Sigmoid colon (tissue), 4 donors: Measurements from ENCODE around the gene TENM4.

Experiments used
- EP300 ChIP-seq, 4 donors: sonication (generic); formaldehyde crosslinking; IDR thresholded peaks; one replicate each; pipeline ENCODE4 v1.6.1; 2017; ENCODE audit warnings: antibody characterized with exemption in 4 of 4
- POLR2A ChIP-seq, 2 donors: fragments of 450-650 bp; IDR thresholded peaks; one replicate each; pipeline ENCODE4 v1.6.1; 2016; ENCODE audit warnings: antibody characterized with exemption in 2 of 2, mild to moderate bottlenecking in 2 of 2, moderate library complexity in 2 of 2
- POLR2AphosphoS5 ChIP-seq, 4 donors: sonication (generic); formaldehyde crosslinking; IDR thresholded peaks; one replicate each; pipeline ENCODE4 v1.6.1; 2017; ENCODE audit warnings: antibody characterized with exemption in 4 of 4
- TF ChIP-seq, protein P1 (sequence below), 4 experiments: fragments of 450-650 bp in 3 of 4; fragments of 200-600 bp in 1 of 4; IDR thresholded peaks; one replicate each; pipeline ENCODE4 v1.5.1; 2016 to 2019; ENCODE audit warnings: antibody characterized with exemption in 4 of 4, mild to moderate bottlenecking in 3 of 4, moderate library complexity in 2 of 4

DNA sequence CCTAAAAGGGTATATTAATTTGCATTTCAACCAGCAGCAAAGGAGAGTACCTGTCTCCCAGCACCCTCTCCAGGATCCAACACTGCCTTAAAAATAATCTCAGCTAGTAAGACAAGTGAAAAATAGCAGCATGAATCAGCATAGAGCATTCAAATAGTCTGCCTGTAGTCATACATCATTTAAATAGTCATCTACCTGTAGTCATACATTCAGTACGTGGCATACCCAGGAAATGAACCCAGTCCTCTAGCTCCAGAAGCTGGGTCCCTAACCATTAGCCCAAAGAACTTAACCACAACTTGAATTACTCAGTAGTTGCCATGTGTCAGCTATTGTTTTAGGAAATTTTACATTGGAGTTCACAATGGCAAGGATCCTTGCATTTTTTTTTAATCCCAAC, 9.3 kb downstream of the TENM4 start:
- TF ChIP-seq, protein P1, sequence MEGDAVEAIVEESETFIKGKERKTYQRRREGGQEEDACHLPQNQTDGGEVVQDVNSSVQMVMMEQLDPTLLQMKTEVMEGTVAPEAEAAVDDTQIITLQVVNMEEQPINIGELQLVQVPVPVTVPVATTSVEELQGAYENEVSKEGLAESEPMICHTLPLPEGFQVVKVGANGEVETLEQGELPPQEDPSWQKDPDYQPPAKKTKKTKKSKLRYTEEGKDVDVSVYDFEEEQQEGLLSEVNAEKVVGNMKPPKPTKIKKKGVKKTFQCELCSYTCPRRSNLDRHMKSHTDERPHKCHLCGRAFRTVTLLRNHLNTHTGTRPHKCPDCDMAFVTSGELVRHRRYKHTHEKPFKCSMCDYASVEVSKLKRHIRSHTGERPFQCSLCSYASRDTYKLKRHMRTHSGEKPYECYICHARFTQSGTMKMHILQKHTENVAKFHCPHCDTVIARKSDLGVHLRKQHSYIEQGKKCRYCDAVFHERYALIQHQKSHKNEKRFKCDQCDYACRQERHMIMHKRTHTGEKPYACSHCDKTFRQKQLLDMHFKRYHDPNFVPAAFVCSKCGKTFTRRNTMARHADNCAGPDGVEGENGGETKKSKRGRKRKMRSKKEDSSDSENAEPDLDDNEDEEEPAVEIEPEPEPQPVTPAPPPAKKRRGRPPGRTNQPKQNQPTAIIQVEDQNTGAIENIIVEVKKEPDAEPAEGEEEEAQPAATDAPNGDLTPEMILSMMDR (IDR thresholded peaks at IDR 0.05) = no peak
- TF ChIP-seq POLR2A (IDR thresholded peaks at IDR 0.05) (no peak), EP300 (IDR thresholded peaks at IDR 0.05) (no peak), POLR2AphosphoS5 (IDR thresholded peaks at IDR 0.05) (no peak)
